Measurements from ENCODE around the gene URAD.

The URAD gene

DNA sequence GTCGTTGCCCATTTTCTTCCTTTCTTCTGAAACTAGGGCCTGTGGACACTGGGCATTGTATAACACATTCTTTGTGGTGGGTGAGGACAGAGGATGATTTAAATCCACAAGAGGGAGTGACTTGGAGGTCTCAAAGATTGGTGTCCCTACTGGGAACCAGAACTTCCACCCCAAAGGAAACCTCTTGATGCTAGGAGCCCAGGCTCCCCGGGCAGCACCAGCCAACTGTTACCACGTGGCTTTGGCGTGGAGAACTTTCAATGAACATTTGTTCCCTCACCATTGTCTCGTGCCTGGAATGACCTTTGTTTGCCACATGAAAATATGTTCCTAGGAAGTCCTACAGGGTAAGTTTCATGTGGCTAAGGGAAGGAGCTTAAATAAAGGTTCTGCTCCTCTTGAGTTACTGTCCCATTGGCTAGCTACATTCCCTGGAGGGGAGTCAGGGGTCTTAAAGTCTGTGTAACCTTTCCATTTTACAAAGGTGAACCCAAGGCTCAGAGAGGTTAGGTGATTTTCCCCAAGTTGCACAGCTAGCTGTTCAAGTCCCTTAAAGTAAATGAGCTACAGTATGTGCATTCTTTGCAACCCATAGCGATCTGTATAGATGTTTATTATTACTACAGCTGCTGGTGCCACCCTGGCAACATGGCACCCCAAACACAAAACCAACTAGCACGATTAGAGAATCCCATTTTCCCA lies 14.4 kb downstream of the URAD start:
- TF ChIP-seq, protein P1, sequence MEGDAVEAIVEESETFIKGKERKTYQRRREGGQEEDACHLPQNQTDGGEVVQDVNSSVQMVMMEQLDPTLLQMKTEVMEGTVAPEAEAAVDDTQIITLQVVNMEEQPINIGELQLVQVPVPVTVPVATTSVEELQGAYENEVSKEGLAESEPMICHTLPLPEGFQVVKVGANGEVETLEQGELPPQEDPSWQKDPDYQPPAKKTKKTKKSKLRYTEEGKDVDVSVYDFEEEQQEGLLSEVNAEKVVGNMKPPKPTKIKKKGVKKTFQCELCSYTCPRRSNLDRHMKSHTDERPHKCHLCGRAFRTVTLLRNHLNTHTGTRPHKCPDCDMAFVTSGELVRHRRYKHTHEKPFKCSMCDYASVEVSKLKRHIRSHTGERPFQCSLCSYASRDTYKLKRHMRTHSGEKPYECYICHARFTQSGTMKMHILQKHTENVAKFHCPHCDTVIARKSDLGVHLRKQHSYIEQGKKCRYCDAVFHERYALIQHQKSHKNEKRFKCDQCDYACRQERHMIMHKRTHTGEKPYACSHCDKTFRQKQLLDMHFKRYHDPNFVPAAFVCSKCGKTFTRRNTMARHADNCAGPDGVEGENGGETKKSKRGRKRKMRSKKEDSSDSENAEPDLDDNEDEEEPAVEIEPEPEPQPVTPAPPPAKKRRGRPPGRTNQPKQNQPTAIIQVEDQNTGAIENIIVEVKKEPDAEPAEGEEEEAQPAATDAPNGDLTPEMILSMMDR (conservative IDR thresholded peaks at IDR 0.05; ENCODE audit: low read length) = no peak
- H3K4me3 ChIP-seq (ENCODE audit: low read length) = no peak overlapping the region
- no peak for DNase-seq (ENCODE audit: low read depth)

DNA sequence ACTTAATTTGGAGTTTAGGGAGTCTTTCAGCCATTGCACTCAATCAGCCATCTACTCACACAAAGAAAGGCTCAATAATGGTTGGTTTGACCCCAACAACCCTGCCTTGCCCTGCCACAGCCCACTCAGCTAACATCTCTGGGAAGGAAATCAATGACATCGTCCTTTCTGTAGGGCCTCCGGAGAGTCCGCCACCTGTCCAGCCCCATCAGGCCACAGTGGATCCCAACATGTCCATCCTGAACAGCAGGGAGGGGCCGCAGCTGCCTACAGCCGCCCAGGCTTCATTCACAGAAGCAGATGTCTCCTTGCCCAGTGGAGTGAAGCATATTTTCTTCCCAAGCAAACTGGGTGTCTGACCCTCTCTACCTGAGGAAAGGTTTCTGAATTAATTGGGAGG lies 15.2 kb downstream of the URAD start:
- TF ChIP-seq, protein P1 (conservative IDR thresholded peaks at IDR 0.05; ENCODE audit: low read length) = no peak
- H3K4me3 ChIP-seq (ENCODE audit: low read length) = no peak overlapping the region
- DNase-seq (ENCODE audit: low read depth) = no peak

DNA sequence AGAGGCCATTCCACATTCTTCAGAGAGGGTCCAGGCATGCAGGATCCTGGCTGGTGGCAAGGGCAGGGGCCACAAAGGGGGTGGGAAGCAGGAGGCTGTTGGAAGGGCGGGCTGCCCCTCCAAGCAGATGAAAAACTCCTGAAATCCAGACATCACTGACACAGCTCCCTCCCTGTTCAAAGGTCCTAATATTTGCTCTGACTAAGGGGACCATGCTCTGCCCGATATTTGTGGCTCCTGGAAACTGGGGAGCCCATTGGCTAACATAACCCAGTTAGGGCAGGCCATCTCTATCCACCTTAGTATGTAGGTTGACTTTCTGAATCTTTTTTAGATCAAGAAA lies 16.0 kb downstream of the URAD start:
- DNase-seq (ENCODE audit: low read depth) = no peak
- TF ChIP-seq, protein P1 (conservative IDR thresholded peaks at IDR 0.05; ENCODE audit: low read length) = no peak
- H3K4me3 ChIP-seq (ENCODE audit: low read length) = no peak overlapping the region

DNA sequence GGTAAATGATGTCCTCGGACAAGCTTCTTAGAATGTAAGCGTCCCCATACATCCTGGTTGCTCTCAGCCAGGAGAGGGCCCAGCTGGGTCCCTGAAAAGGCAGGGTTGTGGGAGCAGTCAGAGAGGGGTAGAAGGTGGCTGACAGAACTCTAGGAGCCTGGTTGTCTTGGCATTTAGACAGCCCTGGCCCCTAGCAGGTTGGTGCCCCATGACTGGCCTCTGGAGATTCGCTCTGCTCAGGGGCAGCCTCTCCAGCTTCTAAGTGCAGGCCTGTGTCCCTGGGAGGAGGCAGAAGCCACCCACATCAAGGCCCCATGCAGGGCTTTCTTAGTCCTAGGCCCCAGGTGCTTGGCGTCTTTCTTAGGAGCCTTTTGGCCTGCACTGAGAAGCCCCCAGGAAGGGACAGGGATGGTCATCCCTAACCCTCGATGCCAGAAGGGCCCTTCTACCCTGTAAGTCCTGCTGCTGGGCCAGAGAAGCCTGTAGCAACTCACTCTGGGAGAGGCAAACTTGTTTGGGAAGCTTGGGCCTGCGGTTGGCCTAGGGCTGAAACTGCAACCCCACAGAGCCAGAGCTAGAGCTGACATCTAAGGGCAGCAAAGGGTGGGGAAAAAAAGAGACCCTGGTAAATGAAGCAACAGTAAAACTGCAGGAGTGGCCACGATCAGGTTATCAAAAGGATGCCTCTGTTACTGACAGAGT lies 16.6 kb downstream of the URAD start:
- TF ChIP-seq, protein P1 (conservative IDR thresholded peaks at IDR 0.05; ENCODE audit: low read length) = no peak
- no peak for DNase-seq (ENCODE audit: low read depth)
- no peak overlapping the region for H3K4me3 ChIP-seq (ENCODE audit: low read length)

DNA sequence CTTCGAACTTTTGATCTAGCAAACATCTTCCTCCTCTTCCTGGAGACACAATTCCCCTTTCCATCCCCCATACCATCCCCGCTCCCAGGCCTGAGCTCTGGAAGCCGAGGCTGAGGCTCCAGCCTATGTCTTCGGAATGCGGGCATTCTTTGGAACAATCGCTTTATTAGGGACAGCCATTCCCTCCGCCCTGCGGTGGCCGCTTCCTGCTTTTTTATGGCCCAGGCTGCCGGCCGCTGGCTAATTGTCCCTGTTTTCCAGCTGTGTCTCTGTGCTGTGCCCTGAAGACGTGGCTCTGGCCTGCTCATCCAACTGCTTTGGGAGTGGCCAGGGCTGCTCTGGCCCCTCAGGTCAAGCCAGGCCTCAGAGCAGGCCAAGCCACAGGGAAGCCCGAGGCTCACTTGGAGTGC lies 17.3 kb downstream of the URAD start:
- no peak for DNase-seq (ENCODE audit: low read depth)
- no peak overlapping the region for H3K4me3 ChIP-seq (ENCODE audit: low read length)
- TF ChIP-seq, protein P1 (conservative IDR thresholded peaks at IDR 0.05; ENCODE audit: low read length) = no peak

DNA sequence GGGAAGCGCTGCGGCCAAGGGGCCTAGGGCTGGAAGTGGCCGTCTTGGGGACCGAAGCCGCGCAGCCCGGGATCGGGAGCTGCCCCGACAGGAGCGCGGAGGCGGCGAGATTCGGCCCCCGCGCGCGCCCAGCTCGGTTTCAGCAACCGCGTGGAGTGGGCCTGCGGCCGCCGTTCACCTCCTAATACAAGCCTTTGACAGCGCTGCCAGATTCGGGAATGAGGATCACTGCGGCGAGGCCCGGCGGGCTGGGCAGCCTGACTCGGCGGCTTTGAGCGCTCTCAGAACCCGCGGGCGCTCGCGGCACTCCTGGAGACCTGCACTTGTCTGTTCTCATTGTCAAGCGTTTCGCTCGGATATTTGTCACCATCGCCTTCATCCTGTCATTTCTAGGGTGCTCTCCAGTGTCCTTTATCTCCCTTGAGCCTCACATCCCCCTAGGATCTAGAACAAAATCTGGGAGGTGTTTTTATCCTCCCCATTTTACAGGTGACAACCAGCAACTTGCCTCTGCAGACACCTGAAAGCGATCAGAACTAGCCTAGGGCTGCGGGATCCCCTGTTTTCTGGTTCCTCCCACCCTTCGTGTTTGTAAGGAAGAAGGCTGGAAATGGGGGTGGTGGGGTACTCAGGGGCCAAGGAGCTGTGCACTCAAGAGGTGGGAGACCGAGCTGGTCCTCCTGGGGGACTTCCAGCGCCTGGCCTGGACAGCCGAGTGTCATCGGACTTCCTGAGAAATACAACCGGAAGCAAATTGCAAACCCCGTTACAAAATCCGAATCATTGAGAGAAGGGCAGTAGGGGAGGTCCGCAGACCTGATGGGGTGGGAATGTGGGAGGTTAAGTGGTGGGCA lies 17.9 kb downstream of the URAD start:
- no peak for DNase-seq (ENCODE audit: low read depth)
- H3K4me3 ChIP-seq (ENCODE audit: low read length) = no peak overlapping the region
- TF ChIP-seq, protein P1 (conservative IDR thresholded peaks at IDR 0.05; ENCODE audit: low read length) = no peak
